Mesenchymal stem cell (in vitro differentiated cells and primary cell): ENCODE data around the gene UQCRHL.

Experiments used
- DNase-seq: peaks from one replicate; pipeline ENCODE4 v3.0.0-alpha.2; 2013
- H2AFZ ChIP-seq: one replicate; pipeline ENCODE4 v1.6.1; 2013; ENCODE audit warnings: low read depth, mild to moderate bottlenecking, control low read depth, inconsistent platforms, low read length, moderate library complexity
- H2AK5ac ChIP-seq: 2 replicates; pipeline ENCODE4 v1.6.1; 2013; ENCODE audit warnings: low read length, moderate library complexity, mild to moderate bottlenecking, inconsistent platforms; ENCODE audit not compliant: severe bottlenecking
- H2BK120ac ChIP-seq: one replicate; pipeline ENCODE4 v1.6.1; 2013; ENCODE audit warnings: low read depth, mild to moderate bottlenecking, inconsistent platforms, low read length, moderate library complexity
- H2BK12ac ChIP-seq, 2 experiments: one replicate each; pipeline ENCODE4 v1.6.1; 2013; ENCODE audit warnings: inconsistent platforms in 2 of 2, low read length in 2 of 2, mild to moderate bottlenecking in 2 of 2, moderate library complexity in 2 of 2, control low read depth in 1 of 2
- H2BK15ac ChIP-seq: one replicate; pipeline ENCODE4 v1.6.1; 2013; ENCODE audit warnings: mild to moderate bottlenecking, low read depth, inconsistent platforms; ENCODE audit not compliant: poor library complexity, severe bottlenecking
- H2BK5ac ChIP-seq: 2 replicates; pipeline ENCODE4 v1.6.1; 2013; ENCODE audit warnings: low read depth, mild to moderate bottlenecking, low read length, control low read depth, inconsistent platforms; ENCODE audit not compliant: poor library complexity, severe bottlenecking
- H3K14ac ChIP-seq, 2 experiments: one replicate each; pipeline ENCODE4 v1.6.1; 2013; ENCODE audit warnings: inconsistent platforms in 2 of 2, low read length in 2 of 2, control low read depth in 1 of 2, mild to moderate bottlenecking in 1 of 2, moderate library complexity in 1 of 2
- H3K18ac ChIP-seq, 2 experiments: one replicate each; pipeline ENCODE4 v1.6.1; 2013; ENCODE audit warnings: inconsistent platforms in 2 of 2, low read length in 2 of 2, control low read depth in 1 of 2, low read depth in 1 of 2, mild to moderate bottlenecking in 1 of 2
- H3K23ac ChIP-seq, 2 experiments: one replicate each; pipeline ENCODE4 v1.6.1; 2013; ENCODE audit warnings: inconsistent platforms in 2 of 2, low read length in 2 of 2, mild to moderate bottlenecking in 2 of 2, moderate library complexity in 2 of 2, control low read depth in 1 of 2
- H3K27ac ChIP-seq: 2 replicates; pipeline ENCODE4 v1.5.1; 2013; ENCODE audit warnings: mild to moderate bottlenecking, moderate library complexity, low read length, control low read depth, inconsistent platforms; ENCODE audit not compliant: poor library complexity, severe bottlenecking
- H3K27me3 ChIP-seq, 2 experiments: 2 replicates each; pipeline versions ENCODE4 v1.6.1 to v1.7.0; 2013; ENCODE audit warnings: low read length in 2 of 2, mild to moderate bottlenecking in 2 of 2, moderate library complexity in 2 of 2, control low read depth in 1 of 2, inconsistent platforms in 1 of 2; ENCODE audit not compliant: control insufficient read depth in 1 of 2, insufficient read depth in 1 of 2
- H3K36me3 ChIP-seq, 2 experiments: 2 replicates each; pipeline versions ENCODE4 v1.6.1 to v1.7.0; 2013; ENCODE audit warnings: low read length in 2 of 2, control low read depth in 1 of 2, inconsistent platforms in 1 of 2, low read depth in 1 of 2, mild to moderate bottlenecking in 1 of 2; ENCODE audit not compliant: insufficient read depth in 2 of 2, control insufficient read depth in 1 of 2
- H3K4ac ChIP-seq, 2 experiments: one replicate each; pipeline ENCODE4 v1.6.1; 2013; ENCODE audit warnings: inconsistent platforms in 2 of 2, low read length in 2 of 2, mild to moderate bottlenecking in 2 of 2, moderate library complexity in 2 of 2, control low read depth in 1 of 2, low read depth in 1 of 2
- H3K4me1 ChIP-seq: 2 replicates; pipeline ENCODE4 v1.6.1; 2013; ENCODE audit warnings: low read depth, low read length, control low read depth; ENCODE audit not compliant: control insufficient read depth, insufficient read depth
- H3K4me2 ChIP-seq: 2 replicates; pipeline ENCODE4 v1.6.1; 2013; ENCODE audit warnings: low read length, mild to moderate bottlenecking, inconsistent platforms; ENCODE audit not compliant: poor library complexity, severe bottlenecking
- H3K4me3 ChIP-seq, 2 experiments: 2 replicates each; pipeline versions ENCODE4 v1.5.1 to v1.7.0; 2013; ENCODE audit warnings: low read length in 2 of 2, mild to moderate bottlenecking in 2 of 2, control low read depth in 1 of 2, low read depth in 1 of 2; ENCODE audit not compliant: insufficient read depth in 1 of 2
- H3K79me1 ChIP-seq: replicated peaks from 2 replicates; pipeline ENCODE4 v1.6.1; 2013; ENCODE audit warnings: mild to moderate bottlenecking, control low read depth, low read length, inconsistent platforms; ENCODE audit not compliant: poor library complexity, severe bottlenecking
- H3K9ac ChIP-seq: 2 replicates; pipeline ENCODE4 v1.7.0; 2013; ENCODE audit warnings: mild to moderate bottlenecking, low read length, moderate library complexity
- H3K9me3 ChIP-seq: 2 replicates; pipeline ENCODE4 v1.7.0; 2013; ENCODE audit warnings: mild to moderate bottlenecking, low read length; ENCODE audit not compliant: control insufficient read depth
- H4K8ac ChIP-seq: one replicate; pipeline ENCODE4 v1.6.1; 2013; ENCODE audit warnings: inconsistent platforms, mild to moderate bottlenecking, low read length, moderate library complexity
- H4K91ac ChIP-seq: one replicate; pipeline ENCODE4 v1.6.1; 2013; ENCODE audit warnings: mild to moderate bottlenecking, low read length, inconsistent platforms
- WGBS: methylation state at CpG from one replicate; pipeline ENCODE4 v1.1.7; 2013; ENCODE audit warnings: mixed read lengths; 5-methylcytosine and 5-hydroxymethylcytosine counted together

The UQCRHL gene

DNA sequence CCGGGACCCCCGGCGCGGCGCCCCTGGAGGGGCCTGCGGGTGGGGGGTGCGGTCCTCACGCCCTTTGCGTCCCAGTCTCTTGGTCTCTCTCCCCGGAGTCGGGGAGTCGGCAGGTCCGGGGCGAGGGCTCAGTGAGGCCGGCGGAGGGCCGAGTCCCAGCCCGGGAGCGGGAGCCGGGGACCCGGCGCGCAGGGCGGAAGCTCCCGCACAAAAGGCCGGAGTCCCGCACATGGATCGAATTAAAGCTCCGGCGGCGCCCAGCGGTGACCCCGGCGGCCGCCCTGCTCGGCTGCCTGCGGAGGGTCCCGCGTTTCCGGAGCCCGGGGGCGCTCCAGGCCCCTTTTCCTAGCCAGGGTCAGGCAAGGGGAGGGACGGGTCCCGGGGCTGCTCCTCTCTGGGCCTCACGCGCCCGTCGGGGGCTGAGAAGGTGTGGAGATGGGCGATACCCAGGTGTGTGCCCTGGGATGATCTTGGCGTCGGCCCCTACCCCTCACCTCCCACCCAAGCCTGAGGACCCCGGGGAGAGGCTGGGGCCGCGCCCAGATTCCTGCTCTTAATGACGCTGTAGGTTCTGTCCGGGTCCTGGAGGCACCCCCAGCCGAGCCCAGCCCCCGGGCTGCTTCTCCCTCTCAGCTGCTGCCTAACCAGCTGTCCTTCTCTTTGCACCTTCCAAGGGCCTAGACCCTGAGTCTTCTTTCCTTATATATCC lies 48.3 kb downstream of the UQCRHL start:
- DNase-seq, result peak; percentile 38
- Histone ChIP-seq H4K8ac (peak overlapping the region; percentile 84), H3K27me3 (peaks cover 0 to 2% of the 10 kb centered on the region in 2 experiments), H3K4me3 (peak overlapping the region; percentile 79 to 86), H2BK12ac (peak overlapping the region; percentile 55 to 67), H3K23ac (peak overlapping the region; percentile 51 to 91), H3K4me1 (peaks cover 28% of the 10 kb centered on the region), H3K4me2 (peak overlapping the region; percentile 84), H3K4ac (peak overlapping the region; percentile 56 to 88), H3K9me3 (no peaks in the 10 kb centered on the region), H3K14ac (peak overlapping the region; percentile 62 to 85), H3K36me3 (peaks cover 0 to 5% of the 10 kb centered on the region in 2 experiments), H2BK15ac (peak overlapping the region; percentile 96), H3K18ac (peak overlapping the region; percentile 91 to 92), H2AFZ (no peak overlapping the region), H3K9ac (peak overlapping the region; percentile 78), H3K27ac (peak overlapping the region; percentile 44), H2BK5ac (peak overlapping the region; percentile 81), H2BK120ac (peak overlapping the region; percentile 97), H3K79me1 (peaks cover 2% of the 10 kb centered on the region), H2AK5ac (peak overlapping the region; percentile 7), H4K91ac (peak overlapping the region; percentile 96)
- WGBS, result under 1% methylated on average over 50 of the region's 58 CpGs

DNA sequence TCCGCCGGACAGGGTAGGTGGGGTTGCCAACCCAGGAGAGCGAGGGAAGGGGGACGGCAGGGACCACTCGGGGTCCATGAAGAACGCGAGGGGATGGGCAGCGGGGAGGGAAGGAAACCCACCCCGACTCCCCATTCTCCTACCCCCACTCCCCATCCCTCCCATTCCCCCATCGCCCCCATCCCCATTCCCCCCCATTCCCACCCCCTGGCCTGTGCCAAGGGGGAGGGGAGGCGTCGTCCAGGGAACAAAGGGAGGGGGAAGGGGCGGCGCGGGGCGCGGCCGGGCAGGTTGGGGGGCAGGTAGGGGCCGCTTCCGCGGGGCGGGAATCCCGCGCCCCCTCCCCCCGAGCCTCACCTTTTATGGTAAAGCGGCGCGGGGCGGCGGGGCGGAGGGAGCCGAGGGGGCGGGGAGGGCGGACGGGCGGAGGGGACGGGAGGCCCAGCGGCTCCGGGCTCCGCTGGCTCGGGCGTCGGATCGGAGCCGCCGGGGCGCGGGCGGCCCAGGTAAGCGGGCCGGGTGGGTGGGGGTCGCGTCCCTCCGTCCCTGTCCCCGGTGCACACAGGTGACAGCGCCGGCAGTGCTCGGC lies 49.0 kb downstream of the UQCRHL start, which contains the start of gene FBLIM1:
Gene FBLIM1 (plus strand): TSS at position 453 of the 589 bp plus-strand sequence. CDS start 6,189 bp downstream, outside the sequence.
- Histone ChIP-seq H3K27ac (peak within 1 kb of the TSS; percentile 44), H3K4me1 (peaks cover 24% of the 10 kb centered on the region), H2BK15ac (peak within 1 kb of the TSS; percentile 96), H4K91ac (peak within 1 kb of the TSS; percentile 96), H3K4ac (peak within 1 kb of the TSS; percentile 68 to 88), H2AFZ (peak within 1 kb of the TSS; percentile 1), H3K9me3 (no peaks in the 10 kb centered on the region), H3K23ac (peak within 1 kb of the TSS; percentile 51 to 91), H2BK5ac (peak within 1 kb of the TSS; percentile 81), H3K14ac (peak within 1 kb of the TSS; percentile 62 to 99), H2BK120ac (peak within 1 kb of the TSS; percentile 97), H2AK5ac (peak within 1 kb of the TSS; percentile 81), H3K9ac (peak within 1 kb of the TSS; percentile 78), H3K4me3 (peak within 1 kb of the TSS; percentile 79 to 86), H3K4me2 (peak within 1 kb of the TSS; percentile 84), H3K18ac (peak within 1 kb of the TSS; percentile 91 to 95), H3K27me3 (peaks cover 0 to 2% of the 10 kb centered on the region in 2 experiments), H3K36me3 (peaks cover 0 to 5% of the 10 kb centered on the region in 2 experiments), H4K8ac (peak within 1 kb of the TSS; percentile 94), H2BK12ac (peak within 1 kb of the TSS; percentile 80 to 99), H3K79me1 (no peaks in the 10 kb centered on the region)
- DNase-seq, result no peak
- WGBS, result 0% methylated on average over 4 of the region's 58 CpGs

DNA sequence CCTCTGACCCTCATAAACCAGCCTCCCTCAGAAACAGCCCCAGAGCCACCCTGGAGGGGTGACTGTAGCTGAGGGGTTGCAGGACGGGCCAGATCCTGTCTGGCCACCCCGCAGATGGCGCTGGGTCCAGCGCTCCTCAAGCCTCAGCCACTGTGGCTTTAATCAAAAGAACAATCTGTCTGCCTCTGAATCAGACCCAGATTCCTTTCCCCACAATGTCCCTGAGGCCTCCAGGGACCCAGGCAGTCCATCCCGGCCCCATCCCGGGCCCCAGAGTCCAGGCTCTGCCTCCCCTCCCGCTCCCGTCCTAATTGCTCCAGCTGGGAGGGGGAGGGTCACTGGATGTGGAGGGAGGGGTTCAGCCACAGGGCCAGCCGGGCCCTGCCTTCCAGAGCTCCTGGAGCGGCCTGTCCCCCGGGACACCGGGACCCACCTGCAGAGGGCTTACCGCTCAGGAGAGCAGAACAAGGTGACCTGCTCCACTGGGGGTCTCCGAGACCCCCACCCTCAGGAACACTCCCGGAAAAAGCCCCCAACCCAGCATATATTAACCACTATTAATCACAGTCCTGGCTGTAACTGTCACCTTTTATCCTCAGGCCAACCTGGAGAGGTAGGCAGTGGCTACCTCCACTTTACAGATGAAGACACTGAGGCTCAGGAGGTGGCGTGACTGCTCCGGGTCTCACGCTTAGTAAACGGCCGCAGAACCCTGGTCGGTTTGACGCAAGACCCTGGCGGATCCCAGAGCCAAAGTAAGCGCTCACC lies 49.7 kb downstream of the UQCRHL start:
- Histone ChIP-seq H2BK12ac (peak overlapping the region; percentile 80 to 99), H4K91ac (peak overlapping the region; percentile 96), H3K14ac (peak overlapping the region in 1 of 2 experiments; percentile 99), H3K23ac (peak overlapping the region in 1 of 2 experiments; percentile 6), H2AK5ac (peak overlapping the region; percentile 81), H3K4me1 (peaks cover 23% of the 10 kb centered on the region), H3K18ac (peak overlapping the region; percentile 85 to 95), H3K9ac (no peak overlapping the region), H3K4me2 (peak overlapping the region; percentile 73), H3K79me1 (no peaks in the 10 kb centered on the region), H3K36me3 (peaks cover 0 to 3% of the 10 kb centered on the region in 2 experiments), H2BK15ac (no peak overlapping the region), H3K27me3 (peaks cover 0 to 2% of the 10 kb centered on the region in 2 experiments), H2AFZ (peak overlapping the region; percentile 1), H2BK120ac (peak overlapping the region; percentile 97), H3K9me3 (no peaks in the 10 kb centered on the region), H3K4me3 (peak overlapping the region; percentile 9 to 86), H2BK5ac (no peak overlapping the region), H3K4ac (peak overlapping the region; percentile 68 to 79), H3K27ac (no peak overlapping the region), H4K8ac (peak overlapping the region; percentile 94)
- WGBS, result 9% methylated on average over 20 of the region's 24 CpGs
- DNase-seq, result peak; percentile 73
